GM12878 (cell line): ENCODE results near the gene RNU6-9. TPM values are rescaled to one million over a fixed set of nuclear protein-coding genes. Genes with fewer than 3 reads are reported as not detected.

Source experiments
- LARP7 ChIP-seq: fragments of 450-650 bp; IDR thresholded peaks from 2 replicates; pipeline ENCODE4 v1.6.1; 2017; ENCODE audit warnings: mild to moderate bottlenecking
- MEF2A ChIP-seq: IDR thresholded peaks from 2 replicates; pipeline ENCODE4 v1.6.1; 2011; ENCODE audit warnings: low read depth, mild to moderate bottlenecking, low read length, moderate library complexity; ENCODE audit not compliant: insufficient read depth
- NR2C1 ChIP-seq: fragments of 450-650 bp; IDR thresholded peaks from 2 replicates; pipeline ENCODE4 v1.6.1; 2017; ENCODE audit warnings: antibody characterized with exemption, mild to moderate bottlenecking, moderate library complexity
- PAX8 ChIP-seq: fragments of 450-650 bp; IDR thresholded peaks from 2 replicates; pipeline ENCODE4 v1.6.1; 2017; ENCODE audit warnings: mild to moderate bottlenecking, moderate library complexity
- polyA plus RNA-seq, 11 experiments: library from polyadenylated mRNA; depleted of rRNA in 4 of 11; unstranded in 6 of 11; stranded (reverse) in 5 of 11; fragments of >200 nt; fragmentation: Nextera tagmentation in 4 of 11; fragmentation: Illumina TruSeq in 1 of 11; extraction: Ambion mirVana in 4 of 11; extraction: Trizol in 1 of 11; gene quantifications; 1 replicate in 1 of 11; 2 replicates in 10 of 11; pipeline versions ENCODE4 v1.2.1 to v1.2.3, GENCODE V29; 2011 to 2016; ENCODE audit warnings: inconsistent platforms in 2 of 11, missing spikeins in 2 of 11, low read depth in 1 of 11
- total RNA-seq, 4 experiments: library from RNA; depleted of rRNA in 3 of 4; stranded (reverse); fragments of >200 nt in 3 of 4; fragmentation: Illumina TruSeq in 1 of 4; extraction: Trizol in 1 of 4; gene quantifications; 2 replicates each; pipeline versions ENCODE4 v1.2.1 to v1.2.3, GENCODE V29; 2013 to 2021
- TF ChIP-seq, protein P1 (sequence below): IDR thresholded peaks from 2 replicates; pipeline ENCODE4 v1.6.1; 2012; ENCODE audit warnings: low read depth, low read length, improper control_type of control experiment
- TF ChIP-seq, protein P2 (sequence below): fragments of 450-650 bp; formaldehyde crosslinking; IDR thresholded peaks from 2 replicates; pipeline ENCODE4 v1.4.0; 2022; ENCODE audit warnings: mild to moderate bottlenecking, moderate library complexity

RNU6-9 gene
- total and polyA plus RNA-seq, 10 of the 15 experiments (the other 5 are each of a cell fraction or from before 2014, with no cell fraction given): not detected

DNA sequence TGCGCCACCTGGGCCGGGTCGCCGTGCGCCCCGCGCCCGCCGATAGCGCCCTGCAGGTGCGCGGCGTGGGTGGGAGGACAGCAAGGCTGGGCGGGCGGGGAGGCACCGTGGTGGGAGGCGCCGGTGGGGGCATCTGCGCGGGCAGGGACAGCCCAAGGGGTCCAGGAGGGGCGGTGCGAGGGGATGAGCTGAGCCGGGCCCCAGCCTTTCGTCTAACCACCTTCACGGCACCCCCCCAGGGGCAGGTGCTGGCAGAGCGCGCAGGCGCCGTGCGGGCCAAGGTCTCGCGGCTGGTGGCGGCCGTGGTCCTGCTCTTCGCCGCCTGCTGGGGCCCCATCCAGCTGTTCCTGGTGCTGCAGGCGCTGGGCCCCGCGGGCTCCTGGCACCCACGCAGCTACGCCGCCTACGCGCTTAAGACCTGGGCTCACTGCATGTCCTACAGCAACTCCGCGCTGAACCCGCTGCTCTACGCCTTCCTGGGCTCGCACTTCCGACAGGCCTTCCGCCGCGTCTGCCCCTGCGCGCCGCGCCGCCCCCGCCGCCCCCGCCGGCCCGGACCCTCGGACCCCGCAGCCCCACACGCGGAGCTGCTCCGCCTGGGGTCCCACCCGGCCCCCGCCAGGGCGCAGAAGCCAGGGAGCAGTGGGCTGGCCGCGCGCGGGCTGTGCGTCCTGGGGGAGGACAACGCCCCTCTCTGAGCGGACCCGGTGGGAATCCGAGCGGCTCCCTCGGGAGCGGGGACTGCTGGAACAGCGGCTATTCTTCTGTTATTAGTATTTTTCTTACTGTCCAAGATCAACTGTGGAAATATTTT, 27.0 kb downstream of the RNU6-9 start (continued):
- TF ChIP-seq, protein P1, sequence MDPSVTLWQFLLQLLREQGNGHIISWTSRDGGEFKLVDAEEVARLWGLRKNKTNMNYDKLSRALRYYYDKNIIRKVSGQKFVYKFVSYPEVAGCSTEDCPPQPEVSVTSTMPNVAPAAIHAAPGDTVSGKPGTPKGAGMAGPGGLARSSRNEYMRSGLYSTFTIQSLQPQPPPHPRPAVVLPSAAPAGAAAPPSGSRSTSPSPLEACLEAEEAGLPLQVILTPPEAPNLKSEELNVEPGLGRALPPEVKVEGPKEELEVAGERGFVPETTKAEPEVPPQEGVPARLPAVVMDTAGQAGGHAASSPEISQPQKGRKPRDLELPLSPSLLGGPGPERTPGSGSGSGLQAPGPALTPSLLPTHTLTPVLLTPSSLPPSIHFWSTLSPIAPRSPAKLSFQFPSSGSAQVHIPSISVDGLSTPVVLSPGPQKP: no peak
- no peak for TF ChIP-seq LARP7
- TF ChIP-seq NR2C1: no peak
- TF ChIP-seq MEF2A: no peak
- TF ChIP-seq, protein P2, sequence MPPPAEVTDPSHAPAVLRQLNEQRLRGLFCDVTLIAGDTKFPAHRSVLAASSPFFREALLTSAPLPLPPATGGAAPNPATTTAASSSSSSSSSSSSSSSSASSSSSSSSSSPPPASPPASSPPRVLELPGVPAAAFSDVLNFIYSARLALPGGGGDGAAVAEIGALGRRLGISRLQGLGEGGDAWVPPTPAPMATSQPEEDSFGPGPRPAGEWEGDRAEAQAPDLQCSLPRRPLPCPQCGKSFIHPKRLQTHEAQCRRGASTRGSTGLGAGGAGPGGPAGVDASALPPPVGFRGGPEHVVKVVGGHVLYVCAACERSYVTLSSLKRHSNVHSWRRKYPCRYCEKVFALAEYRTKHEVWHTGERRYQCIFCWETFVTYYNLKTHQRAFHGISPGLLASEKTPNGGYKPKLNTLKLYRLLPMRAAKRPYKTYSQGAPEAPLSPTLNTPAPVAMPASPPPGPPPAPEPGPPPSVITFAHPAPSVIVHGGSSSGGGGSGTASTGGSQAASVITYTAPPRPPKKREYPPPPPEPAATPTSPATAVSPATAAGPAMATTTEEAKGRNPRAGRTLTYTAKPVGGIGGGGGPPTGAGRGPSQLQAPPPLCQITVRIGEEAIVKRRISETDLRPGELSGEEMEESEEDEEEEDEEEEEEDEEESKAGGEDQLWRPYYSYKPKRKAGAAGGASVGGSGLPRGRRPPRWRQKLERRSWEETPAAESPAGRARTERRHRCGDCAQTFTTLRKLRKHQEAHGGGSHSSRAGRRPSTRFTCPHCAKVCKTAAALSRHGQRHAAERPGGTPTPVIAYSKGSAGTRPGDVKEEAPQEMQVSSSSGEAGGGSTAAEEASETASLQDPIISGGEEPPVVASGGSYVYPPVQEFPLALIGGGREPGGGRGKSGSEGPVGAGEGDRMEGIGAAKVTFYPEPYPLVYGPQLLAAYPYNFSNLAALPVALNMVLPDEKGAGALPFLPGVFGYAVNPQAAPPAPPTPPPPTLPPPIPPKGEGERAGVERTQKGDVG (CRISPR knock-in tag): no peak
- TF ChIP-seq PAX8: no peak
- TF ChIP-seq, all 136 proteins: peak for 18
